HepG2 (cell line): ENCODE results near the gene PMM2. TPM values are rescaled to one million over a fixed set of nuclear protein-coding genes. Genes with fewer than 3 reads are reported as not detected.

Source experiments
- CBX1 ChIP-seq: IDR thresholded peaks from one replicate; pipeline ENCODE4 v1.6.1; 2016; ENCODE audit warnings: antibody characterized with exemption, low read depth
- CREM ChIP-seq, 2 experiments: sonication (generic) in 1 of 2; formaldehyde crosslinking in 1 of 2; IDR thresholded peaks; 2 replicates each; pipeline versions ENCODE4 v1.4.0 to v1.6.1; 2016 to 2020; ENCODE audit warnings: antibody characterized with exemption in 1 of 2, mild to moderate bottlenecking in 1 of 2, missing genetic modification reagents in 1 of 2
- DNMT3B ChIP-seq: conservative IDR thresholded peaks from 2 replicates; pipeline ENCODE4 v1.6.1; 2016; ENCODE audit warnings: missing biosample characterization, control low read depth
- FOXJ3 ChIP-seq: sonication (generic); formaldehyde crosslinking; IDR thresholded peaks from 2 replicates; pipeline ENCODE4 v1.4.0; 2020; ENCODE audit warnings: missing genetic modification reagents, mild to moderate bottlenecking, borderline replicate concordance
- HDAC2 ChIP-seq: sonication (generic); formaldehyde crosslinking; IDR thresholded peaks from 2 replicates; pipeline ENCODE4 v1.4.0; 2020; ENCODE audit warnings: missing genetic modification reagents
- HNRNPK ChIP-seq: fragments of 200-400 bp; formaldehyde crosslinking; IDR thresholded peaks from 2 replicates; pipeline ENCODE4 v1.6.1; 2018; ENCODE audit warnings: low read length, low read depth, moderate library complexity, mild to moderate bottlenecking; ENCODE audit not compliant: poor library complexity, severe bottlenecking
- MIXL1 ChIP-seq: IDR thresholded peaks from 2 replicates; pipeline ENCODE4 v1.6.1; 2016
- MLXIP ChIP-seq: sonication (generic); formaldehyde crosslinking; IDR thresholded peaks from 2 replicates; pipeline ENCODE4 v1.9.0; 2021; ENCODE audit warnings: missing genetic modification reagents, borderline replicate concordance
- MTERF4 ChIP-seq: sonication (generic); formaldehyde crosslinking; IDR thresholded peaks from 2 replicates; pipeline ENCODE4 v1.8.0; 2023; ENCODE audit warnings: mild to moderate bottlenecking, missing genetic modification reagents
- PRDM10 ChIP-seq: sonication (generic); formaldehyde crosslinking; IDR thresholded peaks from 2 replicates; pipeline ENCODE4 v1.4.0; 2020; ENCODE audit warnings: low read depth, missing genetic modification reagents
- REPIN1 ChIP-seq: sonication (generic); formaldehyde crosslinking; IDR thresholded peaks from 2 replicates; pipeline ENCODE4 v1.8.0; 2022; ENCODE audit warnings: missing genetic modification reagents, low read depth, mild to moderate bottlenecking, borderline replicate concordance
- SALL1 ChIP-seq: sonication (generic); formaldehyde crosslinking; IDR thresholded peaks from 2 replicates; pipeline ENCODE4 v1.8.0; 2022; ENCODE audit warnings: mild to moderate bottlenecking, missing genetic modification reagents
- STAG1 ChIP-seq: sonication (generic); formaldehyde crosslinking; IDR thresholded peaks from 2 replicates; pipeline ENCODE4 v1.4.0; 2020; ENCODE audit warnings: missing genetic modification reagents
- TEAD3 ChIP-seq: optimal IDR thresholded peaks from 2 replicates; pipeline ENCODE3; 2016; ENCODE audit warnings: borderline replicate concordance
- ZFP37 ChIP-seq: sonication (generic); formaldehyde crosslinking; IDR thresholded peaks from 2 replicates; pipeline ENCODE4 v1.4.0; 2020; ENCODE audit warnings: missing genetic modification reagents, borderline replicate concordance
- ZNF460 ChIP-seq: sonication (generic); formaldehyde crosslinking; IDR thresholded peaks from 2 replicates; pipeline ENCODE4 v1.5.1; 2020; ENCODE audit warnings: missing genetic modification reagents, mild to moderate bottlenecking, borderline replicate concordance
- ZSCAN20 ChIP-seq: sonication (generic); formaldehyde crosslinking; IDR thresholded peaks from 2 replicates; pipeline ENCODE4 v1.4.0; 2020; ENCODE audit warnings: missing genetic modification reagents, mild to moderate bottlenecking, borderline replicate concordance
- polyA plus RNA-seq, 8 experiments: library from polyadenylated mRNA; depleted of rRNA in 3 of 8; stranded (reverse) in 7 of 8; unstranded in 1 of 8; fragments of >200 nt; fragmentation: Illumina TruSeq in 4 of 8; extraction: Trizol in 4 of 8; gene quantifications; 2 replicates each; pipeline versions ENCODE4 v1.2.1 to v1.2.3, GENCODE V29; 2011 to 2016; ENCODE audit warnings: low read depth in 4 of 8, missing spikeins in 1 of 8, mixed read lengths in 1 of 8; ENCODE audit not compliant: insufficient read depth in 1 of 8
- total RNA-seq, 5 experiments: library from RNA; depleted of rRNA; stranded (reverse); fragments of >200 nt; fragmentation: Illumina TruSeq; extraction: Trizol; gene quantifications; 2 replicates each; pipeline ENCODE4 v1.2.3, GENCODE V29; 2016; ENCODE audit warnings: low read depth in 1 of 5

The PMM2 gene
- total and polyA plus RNA-seq, 2 of the 13 experiments (the other 11 are each of a cell fraction or from before 2014, with no cell fraction given): 52.2 to 93.7 TPM

- TF ChIP-seq HNRNPK: peak; percentile 17
- TF ChIP-seq PRDM10 (CRISPR knock-in tag): 0 out of 2 replicates have a peak, but pooled peaks have one; percentile 28
- peak; percentile 21 for TF ChIP-seq CBX1
- peak; percentile 71; the same call in 1 of the 2 replicates for TF ChIP-seq MTERF4
- no peak for TF ChIP-seq CREM (IDR thresholded peaks at IDR 0.05)
- no peak for TF ChIP-seq CREM (CRISPR knock-in tag; IDR thresholded peaks at IDR 0.05)
- TF ChIP-seq STAG1 (CRISPR knock-in tag): no peak
- no peak for TF ChIP-seq MIXL1 (CRISPR knock-in tag)
- TF ChIP-seq DNMT3B (CRISPR knock-in tag): peak; percentile 62; the same call in 1 of the 2 replicates
- TF ChIP-seq FOXJ3: 0 out of 2 replicates have a peak, but pooled peaks have one; percentile 32
- 0 out of 2 replicates have a peak, but pooled peaks have one; percentile 13 for TF ChIP-seq SALL1 (CRISPR knock-in tag)
- no peak for TF ChIP-seq TEAD3 (CRISPR knock-in tag)
- no peak for TF ChIP-seq MLXIP (CRISPR knock-in tag)
- no peak for TF ChIP-seq ZSCAN20 (CRISPR knock-in tag)
- no peak for TF ChIP-seq REPIN1 (CRISPR knock-in tag)
- no peak for TF ChIP-seq ZNF460 (CRISPR knock-in tag)
- 0 out of 2 replicates have a peak, but pooled peaks have one; percentile 22 for TF ChIP-seq HDAC2
- peak; percentile 43; the same call in 1 of the 2 replicates for TF ChIP-seq ZFP37 (CRISPR knock-in tag)
Observed at GRCh38 chr16:8862309-8863130, 64.9 kb downstream of the PMM2 start (continued).
